A549 treated with AZD9567 at 1 μM for 4 hours (cell line): Measurements from ENCODE around the gene NPR3. TPM values are rescaled to one million over a fixed set of nuclear protein-coding genes. Genes with fewer than 3 reads are reported as not detected.

ENCODE experiments used
- total RNA-seq: library from RNA; stranded (reverse); fragments of 200-300 nt; extraction: Qiagen RNA extraction; gene quantifications from 5 replicates; pipeline ENCODE4 v1.2.3, GENCODE V29; 2022; ENCODE audit not compliant: insufficient read depth

NPR3 gene
- total RNA-seq = 12.8 to 16.5 TPM (median 15.6 TPM) in 5 replicates

GRCh38 chr5:32710550-32711361, at the start of gene NPR3:
NPR3 (plus strand) TSS chr5:32711321; CDS start chr5:32711777, 456 bp downstream.

Other genes starting within 250 kb of the NPR3 start
- gene SUB1, start 125.8 kb upstream of the NPR3 start, total RNA-seq = 124 to 274 TPM (median 260 TPM) in 5 replicates